Natural killer cell (primary cell): ENCODE data around the gene SOX15. TPM values are rescaled to one million over a fixed set of nuclear protein-coding genes. Genes with fewer than 3 reads are reported as not detected.

ENCODE experiments used
- ATAC-seq, 3 donors: fragments of 150-1000 bp in 2 of 3; fragments of 200-7000 bp in 1 of 3; cut with Tn5 transposase; 1 replicate in 1 of 3; 2 replicates in 2 of 3; pipeline ENCODE4 v1.10.0; 2021; ENCODE audit warnings: mild to moderate bottlenecking in 2 of 3, moderate library complexity in 2 of 3
- DNase-seq, 2 donors: peaks; one replicate each; pipeline versions ENCODE4 v3.0.0 to v3.0.0-alpha.2; 2013 to 2021; ENCODE audit warnings: mixed read lengths in 1 of 2
- H3K27ac ChIP-seq: one replicate; pipeline ENCODE4 v1.5.1; 2013; ENCODE audit warnings: mild to moderate bottlenecking, low read length
- H3K27me3 ChIP-seq: one replicate; pipeline ENCODE4 v1.6.1; 2013; ENCODE audit warnings: low read length; ENCODE audit not compliant: control insufficient read depth, insufficient read depth
- H3K36me3 ChIP-seq: one replicate; pipeline ENCODE4 v1.6.1; 2013; ENCODE audit warnings: low read length; ENCODE audit not compliant: control insufficient read depth, insufficient read depth
- H3K4me1 ChIP-seq: one replicate; pipeline ENCODE4 v1.6.1; 2013; ENCODE audit warnings: low read length; ENCODE audit not compliant: control insufficient read depth, insufficient read depth
- H3K4me3 ChIP-seq: one replicate; pipeline ENCODE4 v1.5.1; 2013; ENCODE audit warnings: low read length
- H3K9me3 ChIP-seq: one replicate; pipeline ENCODE4 v1.6.1; 2013; ENCODE audit warnings: low read length; ENCODE audit not compliant: control insufficient read depth, insufficient read depth
- H3K27ac Mint-ChIP-seq, 2 donors: one replicate each; pipeline ENCODE4 v1.8.0; 2022; ENCODE audit warnings: mild to moderate bottlenecking in 2 of 2, mixed read lengths in 2 of 2, moderate library complexity in 1 of 2
- H3K27me3 Mint-ChIP-seq, 2 donors: one replicate each; pipeline ENCODE4 v1.8.0; 2022; ENCODE audit warnings: low read depth in 2 of 2, mixed read lengths in 2 of 2
- H3K36me3 Mint-ChIP-seq: one replicate; pipeline ENCODE4 v1.8.0; 2022; ENCODE audit warnings: mixed read lengths
- H3K4me1 Mint-ChIP-seq, 2 donors: one replicate each; pipeline ENCODE4 v1.8.0; 2022; ENCODE audit warnings: mixed read lengths in 2 of 2
- H3K4me3 Mint-ChIP-seq: one replicate; pipeline ENCODE4 v1.8.0; 2022; ENCODE audit warnings: mild to moderate bottlenecking, moderate library complexity, mixed read lengths
- H3K9me3 Mint-ChIP-seq, 2 donors: one replicate each; pipeline ENCODE4 v1.8.0; 2022; ENCODE audit warnings: mixed read lengths in 2 of 2
- WGBS: methylation state at CpG from one replicate; pipeline ENCODE4 v1.1.7; 2013; ENCODE audit warnings: missing lambda C conversion rate; ENCODE audit not compliant: insufficient coverage; 5-methylcytosine and 5-hydroxymethylcytosine counted together
- intact Hi-C: fragments of 100-400 bp; cut with micrococcal nuclease; formaldehyde crosslinking; loops from one replicate; pipeline ENCODE4 v1.14.2; 2022
- total RNA-seq, 4 donors: library from RNA; stranded (reverse); fragments of 120-200 nt in 1 of 4; gene quantifications; one replicate each; pipeline versions ENCODE4 v1.2.3 to v1.2.4, GENCODE V29; 2013 to 2022
- TF ChIP-seq, protein P1 (sequence below): fragments of 200-600 bp; IDR thresholded peaks from one replicate; pipeline ENCODE4 v1.8.0; 2022; ENCODE audit warnings: antibody characterized with exemption

Gene SOX15
- total RNA-seq, 3 donors from 2014 or later (not counting 1 experiment from before 2014, with no cell fraction given) = 0.27 TPM; not detected in 2

DNA sequence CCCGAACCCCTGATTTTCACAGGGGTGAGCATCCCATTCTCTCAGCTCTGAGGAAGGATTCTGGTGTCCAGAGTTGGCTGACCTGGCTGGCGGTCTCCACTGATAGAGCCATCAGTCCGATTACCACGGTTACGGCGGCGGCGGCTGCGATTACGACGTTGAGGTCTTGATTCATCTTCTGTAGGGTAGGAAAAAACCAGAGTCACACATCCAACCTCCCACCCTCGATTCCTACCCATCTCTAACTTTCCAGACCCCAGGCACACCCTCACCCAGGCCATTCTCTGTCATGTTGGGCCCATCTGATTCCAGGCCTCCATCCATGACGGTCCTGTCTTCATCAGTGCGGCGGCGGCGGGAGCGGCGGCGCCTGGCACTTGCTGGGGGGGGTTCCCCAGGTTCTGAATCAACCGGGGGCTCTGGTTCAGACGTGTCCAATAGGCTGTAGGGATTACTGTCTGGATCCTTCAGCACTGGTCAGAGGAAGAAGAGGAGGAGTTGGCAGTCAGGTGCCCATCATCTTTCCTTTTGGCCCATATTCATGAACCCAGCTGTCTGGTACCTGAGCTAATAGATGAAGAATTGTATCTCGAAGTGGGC, 2.6 kb upstream of the SOX15 start:
- Mint-ChIP-seq H3K9me3 (no peaks in the 10 kb centered on the region), H3K27me3 (no peaks in the 10 kb centered on the region), H3K4me3 (no peak overlapping the region), H3K4me1 (no peaks in the 10 kb centered on the region), H3K27ac (no peak overlapping the region), H3K36me3 (peaks cover 23% of the 10 kb centered on the region)
- peaks cover 63% of the 10 kb centered on the region for H3K36me3 ChIP-seq
- H3K27ac ChIP-seq = no peak overlapping the region
- H3K4me3 ChIP-seq = no peak overlapping the region
- intact Hi-C loops = no loop called here
- 97% methylated on average over 23 of the region's 23 CpGs for WGBS
- H3K9me3 ChIP-seq = no peaks in the 10 kb centered on the region
- TF ChIP-seq, protein P1, sequence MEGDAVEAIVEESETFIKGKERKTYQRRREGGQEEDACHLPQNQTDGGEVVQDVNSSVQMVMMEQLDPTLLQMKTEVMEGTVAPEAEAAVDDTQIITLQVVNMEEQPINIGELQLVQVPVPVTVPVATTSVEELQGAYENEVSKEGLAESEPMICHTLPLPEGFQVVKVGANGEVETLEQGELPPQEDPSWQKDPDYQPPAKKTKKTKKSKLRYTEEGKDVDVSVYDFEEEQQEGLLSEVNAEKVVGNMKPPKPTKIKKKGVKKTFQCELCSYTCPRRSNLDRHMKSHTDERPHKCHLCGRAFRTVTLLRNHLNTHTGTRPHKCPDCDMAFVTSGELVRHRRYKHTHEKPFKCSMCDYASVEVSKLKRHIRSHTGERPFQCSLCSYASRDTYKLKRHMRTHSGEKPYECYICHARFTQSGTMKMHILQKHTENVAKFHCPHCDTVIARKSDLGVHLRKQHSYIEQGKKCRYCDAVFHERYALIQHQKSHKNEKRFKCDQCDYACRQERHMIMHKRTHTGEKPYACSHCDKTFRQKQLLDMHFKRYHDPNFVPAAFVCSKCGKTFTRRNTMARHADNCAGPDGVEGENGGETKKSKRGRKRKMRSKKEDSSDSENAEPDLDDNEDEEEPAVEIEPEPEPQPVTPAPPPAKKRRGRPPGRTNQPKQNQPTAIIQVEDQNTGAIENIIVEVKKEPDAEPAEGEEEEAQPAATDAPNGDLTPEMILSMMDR = no peak
- no peaks in the 10 kb centered on the region for H3K27me3 ChIP-seq
- DNase-seq (no peak), ATAC-seq (no peak)
- H3K4me1 ChIP-seq = peaks cover 8% of the 10 kb centered on the region

DNA sequence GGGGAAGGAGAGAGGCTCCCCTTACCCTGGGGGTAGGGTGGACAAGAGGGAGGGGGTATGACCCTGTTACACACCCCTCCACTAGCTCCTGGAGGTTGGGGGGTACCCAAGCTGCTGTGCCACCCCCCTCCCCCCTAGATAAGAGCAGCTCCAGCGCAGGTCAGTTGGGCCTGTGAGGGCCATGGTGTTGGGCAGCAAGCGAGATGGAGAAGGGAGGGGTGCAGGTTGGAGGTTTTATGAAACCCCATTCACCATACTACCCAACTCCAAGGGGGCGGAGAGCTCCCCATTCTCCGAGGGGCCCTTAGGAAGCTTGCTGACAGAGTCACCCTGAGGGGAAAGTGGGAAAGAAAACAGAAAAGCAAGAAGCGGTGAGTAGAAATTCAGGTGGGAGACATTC, 1.7 kb upstream of the SOX15 start:
- Mint-ChIP-seq H3K9me3 (no peaks in the 10 kb centered on the region), H3K4me3 (no peak overlapping the region), H3K27me3 (no peaks in the 10 kb centered on the region), H3K4me1 (no peaks in the 10 kb centered on the region), H3K27ac (peak overlapping the region in 1 of 2 donors; percentile 4), H3K36me3 (peaks cover 16% of the 10 kb centered on the region)
- Histone ChIP-seq H3K4me1 (peaks cover 8% of the 10 kb centered on the region), H3K9me3 (no peaks in the 10 kb centered on the region), H3K36me3 (peaks cover 62% of the 10 kb centered on the region), H3K27ac (no peak overlapping the region), H3K27me3 (no peaks in the 10 kb centered on the region), H3K4me3 (no peak overlapping the region)
- ATAC-seq = no peak
- WGBS = 100% methylated on average over 1 of the region's 5 CpGs
- DNase-seq = no peak
- intact Hi-C loops = no loop called here
- TF ChIP-seq, protein P1 = no peak

DNA sequence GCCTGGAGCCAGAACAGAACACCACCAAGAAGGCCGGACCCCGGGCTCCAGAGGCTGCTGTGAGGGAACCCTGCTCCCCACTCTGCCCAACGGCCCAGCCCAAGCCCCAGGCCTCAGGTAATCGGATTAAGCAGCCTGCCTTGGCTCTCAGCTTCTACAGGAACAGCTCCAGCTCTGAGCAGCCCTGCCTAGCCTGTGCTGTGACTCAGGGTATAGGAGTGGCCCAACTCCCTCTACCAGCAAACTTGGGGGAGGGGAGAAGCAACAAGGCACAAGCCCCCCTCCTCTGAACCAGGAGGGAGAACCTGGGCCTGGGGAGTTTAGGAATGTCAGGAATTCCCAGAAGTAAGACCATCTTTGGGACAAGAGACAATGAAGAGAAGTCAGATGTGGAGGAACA, 849 bp upstream of the SOX15 start:
- no peaks in the 10 kb centered on the region for H3K9me3 ChIP-seq
- Mint-ChIP-seq H3K27ac (peak overlapping the region; percentile 4 to 46), H3K36me3 (peaks cover 14% of the 10 kb centered on the region), H3K9me3 (no peaks in the 10 kb centered on the region), H3K4me3 (no peak overlapping the region), H3K27me3 (no peaks in the 10 kb centered on the region), H3K4me1 (no peaks in the 10 kb centered on the region)
- ATAC-seq = no peak
- DNase-seq = no peak
- WGBS = 93% methylated on average over 4 of the region's 4 CpGs
- peaks cover 8% of the 10 kb centered on the region for H3K4me1 ChIP-seq
- H3K36me3 ChIP-seq = peaks cover 54% of the 10 kb centered on the region
- intact Hi-C loops = no loop called here
- TF ChIP-seq, protein P1 = no peak
- H3K27ac ChIP-seq = no peak overlapping the region
- H3K27me3 ChIP-seq = no peaks in the 10 kb centered on the region
- no peak overlapping the region for H3K4me3 ChIP-seq
